GM19351 (cell line): Measurements from ENCODE around the gene AUTS2.

Experiments used
- ATAC-seq: cut with Tn5 transposase; IDR thresholded peaks from one replicate; pipeline ENCODE4 v1.9.1; 2021; ENCODE audit warnings: mild to moderate bottlenecking, moderate library complexity; ENCODE audit not compliant: unreplicated experiment

Gene AUTS2

DNA sequence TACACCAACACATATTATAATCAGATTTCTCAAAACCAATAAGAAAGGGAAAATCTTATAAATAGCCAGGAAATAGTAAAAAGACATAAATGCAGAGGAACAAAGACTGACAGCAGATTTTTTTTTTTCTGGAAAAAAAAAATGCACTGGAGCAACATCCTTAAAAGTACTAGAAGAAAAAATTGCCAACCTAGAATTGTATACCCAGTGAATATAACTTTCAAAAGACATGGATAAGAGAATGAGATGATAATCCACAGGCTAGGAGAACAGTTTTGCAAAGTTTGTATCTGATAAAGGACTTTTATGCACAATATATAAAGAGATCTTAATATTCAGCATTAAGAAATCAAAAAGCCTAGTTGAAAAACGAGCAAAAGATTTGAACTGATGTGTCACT is 554.0 kb downstream of the AUTS2 start:
- no peak for ATAC-seq

DNA sequence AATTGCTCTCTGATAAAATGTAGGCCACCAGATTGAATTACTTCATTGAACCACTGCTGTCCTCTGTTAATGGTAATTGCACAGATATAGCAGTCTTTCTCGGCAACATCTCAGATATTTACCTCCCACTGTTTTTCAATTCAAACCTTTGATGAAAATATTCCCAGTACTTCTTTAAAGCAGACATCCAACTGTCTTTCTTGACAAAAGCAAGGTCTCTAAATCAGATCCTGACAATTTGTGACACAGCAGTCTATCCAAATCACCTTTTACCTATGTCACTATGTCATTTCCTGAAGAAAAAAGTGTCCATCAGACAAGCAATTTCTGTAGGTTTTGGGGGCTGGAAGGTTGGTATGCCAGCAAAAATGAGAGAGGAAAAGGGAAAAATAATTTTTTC is 555.7 kb downstream of the AUTS2 start:
- ATAC-seq: no peak

GRCh38 chr7:70154521-70155180 is 556.4 kb downstream of the AUTS2 start:
- no peak for ATAC-seq

- ATAC-seq: no peak
Measured at GRCh38 chr7:70156057-70156456, 557.8 kb downstream of the AUTS2 start.

- ATAC-seq: no peak
Measured at GRCh38 chr7:70159121-70159520, 560.8 kb downstream of the AUTS2 start.

DNA sequence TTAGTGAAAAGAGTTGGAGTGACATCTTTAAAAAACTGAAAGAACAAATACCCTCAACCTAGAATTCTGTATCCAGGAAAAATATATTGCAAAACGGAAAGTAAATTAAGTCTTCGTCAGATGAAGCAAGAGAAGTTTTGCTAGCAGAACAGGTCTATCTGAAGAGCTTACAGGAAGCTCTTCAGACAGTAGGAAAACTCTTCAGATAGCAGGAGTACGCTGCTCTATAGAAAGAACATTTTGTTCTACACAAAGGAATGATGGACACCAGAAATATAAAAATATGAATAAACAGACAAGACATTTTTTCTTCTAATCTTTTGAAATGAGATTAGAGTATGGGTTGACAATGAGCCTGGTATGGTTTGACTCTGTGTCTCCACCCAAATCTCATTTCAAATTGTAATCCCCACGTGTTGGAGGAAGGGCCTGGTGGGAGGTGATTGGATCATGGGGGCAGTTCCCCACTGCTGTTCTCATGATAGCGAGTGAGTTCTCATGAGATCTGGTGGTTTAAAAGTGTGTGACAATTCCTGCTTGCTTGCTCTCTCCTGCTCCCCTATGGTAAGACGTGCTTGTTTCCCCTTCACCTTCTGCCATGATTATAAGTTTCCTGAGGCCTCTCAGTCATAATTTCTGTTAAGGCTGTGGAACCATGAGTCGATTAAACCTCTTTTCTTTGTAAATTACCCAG is 567.3 kb downstream of the AUTS2 start:
- no peak for ATAC-seq

GRCh38 chr7:70171369-70171920 is 573.2 kb downstream of the AUTS2 start:
- ATAC-seq: no peak

DNA sequence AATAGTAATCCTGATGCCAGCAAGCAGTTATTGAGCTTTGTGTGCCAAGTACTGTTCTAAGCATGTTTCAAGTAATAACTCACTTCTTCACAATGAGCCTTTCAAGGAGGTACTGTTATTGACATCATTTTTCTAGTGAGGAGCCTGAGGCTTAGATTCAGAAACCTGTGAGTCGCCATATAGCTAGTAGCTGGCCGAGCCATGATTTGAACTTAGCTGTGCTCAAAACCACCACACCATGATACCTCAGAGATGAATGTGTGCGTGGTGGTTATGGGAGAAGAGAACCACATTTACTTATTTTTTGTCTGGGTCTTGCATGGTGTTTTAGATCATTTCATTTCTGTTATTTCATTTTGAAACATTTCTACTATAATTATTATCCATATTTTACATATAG is 578.9 kb downstream of the AUTS2 start:
- ATAC-seq: no peak

DNA sequence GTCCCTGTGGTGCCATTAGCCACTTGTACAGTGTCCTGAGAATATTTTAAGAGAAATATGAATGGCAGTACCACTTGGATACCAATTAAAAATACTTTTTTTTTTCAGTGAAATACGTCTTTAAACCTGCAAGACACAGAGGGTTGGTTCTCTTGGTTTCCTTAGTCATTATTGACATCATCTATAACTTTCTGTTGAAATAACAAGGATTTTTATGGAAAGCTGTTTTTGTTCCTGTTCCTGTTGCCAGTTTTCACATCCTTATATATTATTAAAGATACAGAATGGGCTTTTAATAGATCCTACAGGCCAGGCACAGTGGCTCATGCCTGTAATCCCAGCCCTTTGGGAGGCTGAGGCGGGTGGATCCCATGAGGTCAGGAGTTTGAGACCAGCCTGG is 579.9 kb downstream of the AUTS2 start:
- ATAC-seq: no peak

GRCh38 chr7:70178787-70179186 is 580.5 kb downstream of the AUTS2 start:
- no peak for ATAC-seq

- no peak for ATAC-seq
Measured at GRCh38 chr7:70182521-70182920, 584.2 kb downstream of the AUTS2 start.

- no peak for ATAC-seq
Measured at GRCh38 chr7:70183278-70183677, 585.0 kb downstream of the AUTS2 start.

DNA sequence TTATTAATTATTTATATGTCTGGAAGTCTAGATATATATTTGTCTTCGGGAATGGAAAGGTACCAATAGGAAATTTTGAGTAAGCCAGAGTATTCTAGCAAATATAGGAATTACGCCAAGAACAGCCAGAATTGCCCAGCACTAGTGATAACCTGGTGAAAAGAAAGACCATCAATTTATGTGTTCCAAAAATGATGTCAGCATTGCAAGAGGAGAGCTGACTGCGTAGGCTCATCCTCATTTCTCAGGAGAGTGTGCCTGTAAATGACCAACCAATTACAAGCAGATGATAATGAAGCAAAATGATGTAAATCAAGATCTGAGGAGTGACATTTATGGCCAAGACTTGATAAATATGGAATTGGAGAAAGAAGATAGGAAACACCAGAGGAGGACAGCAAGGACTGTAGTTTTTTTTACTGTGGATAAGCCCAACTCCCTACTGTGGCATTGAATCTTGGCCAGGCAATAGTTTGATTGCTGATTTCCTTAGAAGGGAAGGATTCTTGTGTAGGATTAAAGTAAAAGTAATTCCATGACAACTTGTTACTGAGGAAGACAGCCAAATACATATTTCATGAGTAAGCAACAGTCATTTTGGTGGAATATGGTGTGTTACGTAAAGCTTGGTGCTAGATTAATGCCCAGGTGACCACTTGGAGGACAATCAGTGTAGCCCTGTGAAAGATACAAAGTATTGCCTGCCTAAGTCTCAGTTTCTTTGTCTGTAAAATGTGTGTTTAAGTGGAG is 590.8 kb downstream of the AUTS2 start:
- no peak for ATAC-seq

- no peak for ATAC-seq
Measured at GRCh38 chr7:70189776-70190175, 591.5 kb downstream of the AUTS2 start.

DNA sequence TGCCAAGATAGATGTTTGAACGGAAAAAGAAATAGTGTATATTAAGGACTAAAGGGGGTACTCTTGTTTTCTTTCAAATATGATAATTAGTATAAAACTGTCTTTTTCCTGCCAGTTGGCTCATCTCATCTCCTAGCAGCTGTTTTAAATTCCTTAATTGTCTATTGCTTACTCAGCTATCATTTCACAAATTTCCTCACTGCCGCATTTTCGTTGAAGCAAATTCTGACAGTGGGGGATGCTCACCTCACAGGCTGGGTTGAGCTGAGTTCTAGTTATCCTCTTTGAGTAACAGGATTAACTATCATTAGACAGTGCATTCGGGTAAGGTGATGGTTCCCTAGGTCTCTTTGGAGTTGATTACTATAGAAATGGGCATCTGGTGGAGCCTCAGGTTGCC is 592.0 kb downstream of the AUTS2 start:
- ATAC-seq: no peak

DNA sequence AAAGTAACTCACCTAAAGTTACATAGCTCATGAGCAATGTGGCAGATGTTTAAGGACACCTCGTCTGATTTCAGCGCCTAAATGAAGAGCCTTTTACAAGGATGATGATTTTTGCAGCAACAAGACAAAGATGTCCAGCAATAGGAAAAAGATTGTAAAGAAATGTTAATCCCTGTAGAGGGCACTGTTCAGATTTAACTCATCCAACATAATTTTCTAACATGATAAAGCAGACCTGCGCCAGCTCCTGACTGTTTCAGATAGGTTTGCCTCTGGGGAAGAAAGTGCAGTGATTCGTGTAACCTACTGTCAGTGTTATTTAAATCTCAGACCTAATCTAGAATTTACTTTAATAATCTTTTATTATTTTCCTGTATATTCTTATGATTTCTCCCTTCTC is 595.2 kb downstream of the AUTS2 start:
- no peak for ATAC-seq

- ATAC-seq: no peak
Measured at GRCh38 chr7:70208236-70209063, 610.2 kb downstream of the AUTS2 start.

- no peak for ATAC-seq
Measured at GRCh38 chr7:70210200-70210935, 612.1 kb downstream of the AUTS2 start.

DNA sequence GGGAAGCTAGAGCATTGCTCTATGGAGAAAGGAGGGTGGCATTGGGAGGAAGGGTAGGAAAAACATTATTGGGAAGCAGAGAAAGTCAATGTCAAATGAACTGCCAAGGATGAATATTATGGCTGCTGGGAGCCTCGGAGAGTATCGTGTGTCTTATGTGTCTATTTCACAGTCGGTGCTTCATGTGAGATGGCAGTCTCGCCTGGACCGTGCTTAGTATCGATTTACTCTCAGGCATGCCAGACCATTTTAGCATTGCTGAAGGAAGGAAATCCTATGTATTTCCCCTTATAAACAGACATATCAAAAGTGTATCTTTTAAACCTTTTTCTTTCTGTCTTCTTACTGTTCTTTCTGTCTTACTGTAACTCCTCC is 612.6 kb downstream of the AUTS2 start:
- ATAC-seq: no peak

- no peak for ATAC-seq
Measured at GRCh38 chr7:70212281-70212680, 614.0 kb downstream of the AUTS2 start.
